ENCODE results near the gene LRCH1.

The LRCH1 gene

GRCh38 chr13:46535825-46536224, 17.1 kb upstream of the LRCH1 start:
- TF ChIP-seq CTCF (IDR thresholded peaks at IDR 0.05; ENCODE audit: borderline replicate concordance, extremely low read depth, low read length, poor library complexity, severe bottlenecking) (no peak), EZH2 (IDR thresholded peaks at IDR 0.05; ENCODE audit: borderline replicate concordance, low read depth, low read length, severe bottlenecking) (no peak)
- Histone ChIP-seq H3K4me2 (ENCODE audit: insufficient read depth, low read length) (no peak overlapping the region), H3K36me3 (ENCODE audit: insufficient read depth, low read length) (no peaks in the 10 kb centered on the region), H3K27me3 (ENCODE audit: insufficient read depth, low read length, poor library complexity) (no peaks in the 10 kb centered on the region), H3K4me1 (ENCODE audit: insufficient read depth, low read length) (peaks cover 4% of the 10 kb centered on the region; the same call in 1 of the 2 replicates), H4K20me1 (ENCODE audit: insufficient read depth, low read length) (no peaks in the 10 kb centered on the region), H3K79me2 (ENCODE audit: insufficient read depth, low read length) (no peaks in the 10 kb centered on the region), H3K9ac (ENCODE audit: low read depth, low read length) (no peak overlapping the region), H2AFZ (ENCODE audit: low read depth, low read length) (no peak overlapping the region), H3K27ac (ENCODE audit: low read length) (no peak overlapping the region), H3K4me3 (ENCODE audit: low read depth in 1 of 2, low read length in 2 of 2) (no peak overlapping the region), H3K9me3 (ENCODE audit: insufficient read depth, low read length, severe bottlenecking) (no peaks in the 10 kb centered on the region)
- DNase-seq (no peak), ATAC-seq (ENCODE audit: insufficient read depth, low read depth) (no peak)

GRCh38 chr13:46536341-46536740, 16.6 kb upstream of the LRCH1 start:
- Histone ChIP-seq H3K9me3 (ENCODE audit: insufficient read depth, low read length, severe bottlenecking) (no peaks in the 10 kb centered on the region), H2AFZ (ENCODE audit: low read depth, low read length) (no peak overlapping the region), H3K79me2 (ENCODE audit: insufficient read depth, low read length) (no peaks in the 10 kb centered on the region), H3K4me2 (ENCODE audit: insufficient read depth, low read length) (no peak overlapping the region), H3K27me3 (ENCODE audit: insufficient read depth, low read length, poor library complexity) (no peaks in the 10 kb centered on the region), H3K4me3 (ENCODE audit: low read depth in 1 of 2, low read length in 2 of 2) (no peak overlapping the region), H3K9ac (ENCODE audit: low read depth, low read length) (no peak overlapping the region), H3K27ac (ENCODE audit: low read length) (no peak overlapping the region), H3K36me3 (ENCODE audit: insufficient read depth, low read length) (no peaks in the 10 kb centered on the region), H3K4me1 (ENCODE audit: insufficient read depth, low read length) (peaks cover 4% of the 10 kb centered on the region; the same call in 1 of the 2 replicates), H4K20me1 (ENCODE audit: insufficient read depth, low read length) (no peaks in the 10 kb centered on the region)
- no peak for TF ChIP-seq EZH2 (IDR thresholded peaks at IDR 0.05; ENCODE audit: borderline replicate concordance, low read depth, low read length, severe bottlenecking)
- no peak for TF ChIP-seq CTCF (IDR thresholded peaks at IDR 0.05; ENCODE audit: borderline replicate concordance, extremely low read depth, low read length, poor library complexity, severe bottlenecking)
- no peak for DNase-seq
- ATAC-seq (ENCODE audit: insufficient read depth, low read depth), result no peak

GRCh38 chr13:46539231-46539630, 13.7 kb upstream of the LRCH1 start:
- TF ChIP-seq CTCF (IDR thresholded peaks at IDR 0.05; ENCODE audit: borderline replicate concordance, extremely low read depth, low read length, poor library complexity, severe bottlenecking) (no peak), EZH2 (IDR thresholded peaks at IDR 0.05; ENCODE audit: borderline replicate concordance, low read depth, low read length, severe bottlenecking) (no peak)
- peaks cover 15% of the 10 kb centered on the region for H3K4me1 ChIP-seq (ENCODE audit: insufficient read depth, low read length)
- DNase-seq (no peak), ATAC-seq (ENCODE audit: insufficient read depth, low read depth) (no peak)
- no peak overlapping the region for H3K27ac ChIP-seq (ENCODE audit: low read length)
- H3K27me3 ChIP-seq (ENCODE audit: insufficient read depth, low read length, poor library complexity), result no peaks in the 10 kb centered on the region
- no peaks in the 10 kb centered on the region for H3K79me2 ChIP-seq (ENCODE audit: insufficient read depth, low read length)
- H4K20me1 ChIP-seq (ENCODE audit: insufficient read depth, low read length), result no peaks in the 10 kb centered on the region
- no peak overlapping the region for H3K4me3 ChIP-seq (ENCODE audit: low read depth in 1 of 2, low read length in 2 of 2)
- no peak overlapping the region for H3K4me2 ChIP-seq (ENCODE audit: insufficient read depth, low read length)
- no peaks in the 10 kb centered on the region for H3K36me3 ChIP-seq (ENCODE audit: insufficient read depth, low read length)
- H3K9me3 ChIP-seq (ENCODE audit: insufficient read depth, low read length, severe bottlenecking), result no peaks in the 10 kb centered on the region
- no peak overlapping the region for H3K9ac ChIP-seq (ENCODE audit: low read depth, low read length)
- H2AFZ ChIP-seq (ENCODE audit: low read depth, low read length), result no peak overlapping the region

GRCh38 chr13:46541210-46541609, 11.8 kb upstream of the LRCH1 start:
- no peak for ATAC-seq (ENCODE audit: insufficient read depth, low read depth)
- Histone ChIP-seq H3K4me2 (ENCODE audit: insufficient read depth, low read length) (no peak overlapping the region), H3K36me3 (ENCODE audit: insufficient read depth, low read length) (no peaks in the 10 kb centered on the region), H3K9ac (ENCODE audit: low read depth, low read length) (no peak overlapping the region), H2AFZ (ENCODE audit: low read depth, low read length) (no peak overlapping the region), H3K4me1 (ENCODE audit: insufficient read depth, low read length) (peaks cover 15% of the 10 kb centered on the region), H3K4me3 (ENCODE audit: low read depth in 1 of 2, low read length in 2 of 2) (no peak overlapping the region), H3K27ac (ENCODE audit: low read length) (no peak overlapping the region), H3K9me3 (ENCODE audit: insufficient read depth, low read length, severe bottlenecking) (no peaks in the 10 kb centered on the region), H3K79me2 (ENCODE audit: insufficient read depth, low read length) (no peaks in the 10 kb centered on the region), H4K20me1 (ENCODE audit: insufficient read depth, low read length) (no peaks in the 10 kb centered on the region), H3K27me3 (ENCODE audit: insufficient read depth, low read length, poor library complexity) (no peaks in the 10 kb centered on the region)
- TF ChIP-seq EZH2 (IDR thresholded peaks at IDR 0.05; ENCODE audit: borderline replicate concordance, low read depth, low read length, severe bottlenecking) (no peak), CTCF (IDR thresholded peaks at IDR 0.05; ENCODE audit: borderline replicate concordance, extremely low read depth, low read length, poor library complexity, severe bottlenecking) (no peak)
- no peak for DNase-seq
